ENCODE results near the gene ALDH6A1.

The ALDH6A1 gene

DNA sequence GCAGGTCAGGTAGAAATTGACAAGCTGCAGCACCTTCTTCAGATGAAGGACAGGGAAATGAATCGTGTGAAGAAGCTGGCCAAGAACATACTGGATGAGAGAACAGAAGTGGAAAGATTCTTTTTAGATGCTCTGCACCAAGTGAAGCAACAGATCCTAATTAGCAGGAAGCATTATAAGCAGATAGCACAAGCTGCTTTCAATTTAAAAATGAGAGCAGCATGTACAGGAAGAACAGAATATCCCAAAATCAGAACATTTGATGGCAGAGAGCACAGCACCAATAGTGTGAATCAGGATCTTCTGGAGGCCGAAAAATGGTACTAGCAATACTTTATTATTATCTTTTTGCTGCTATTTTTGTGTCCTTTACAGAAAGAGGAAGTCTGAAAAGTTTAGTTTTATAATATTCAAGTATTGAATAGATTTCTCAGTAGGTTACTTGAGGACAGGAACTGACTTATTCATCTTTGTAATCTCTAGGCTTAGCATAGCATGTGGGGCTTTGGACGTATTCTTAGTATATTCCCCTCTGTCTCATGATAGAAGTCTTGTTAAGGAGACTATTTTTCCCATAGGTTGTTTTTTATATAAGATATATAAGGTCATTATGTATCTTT, 34.3 kb downstream of the ALDH6A1 start:
- DNase-seq (ENCODE audit: low spot score), result no peak

DNA sequence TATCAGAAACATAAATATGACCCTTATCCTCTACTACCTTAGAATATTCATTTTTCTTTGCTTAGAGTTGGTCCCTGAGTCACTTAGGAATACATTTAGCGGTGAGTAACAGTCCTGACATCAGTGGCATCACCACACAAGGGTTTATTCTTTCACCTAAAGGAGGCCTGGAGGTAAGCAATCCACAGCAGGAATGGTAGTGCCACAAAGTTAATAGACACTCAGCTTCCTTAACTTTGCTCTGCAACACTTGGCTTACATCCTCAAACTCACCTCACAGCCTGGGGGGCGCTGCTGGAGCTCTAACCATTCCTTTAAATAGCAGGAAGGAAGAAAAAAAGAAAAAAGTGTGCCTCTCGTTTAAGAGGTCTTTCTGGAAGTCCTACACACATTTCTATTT, 36.0 kb downstream of the ALDH6A1 start:
- no peak for DNase-seq (ENCODE audit: low spot score)

DNA sequence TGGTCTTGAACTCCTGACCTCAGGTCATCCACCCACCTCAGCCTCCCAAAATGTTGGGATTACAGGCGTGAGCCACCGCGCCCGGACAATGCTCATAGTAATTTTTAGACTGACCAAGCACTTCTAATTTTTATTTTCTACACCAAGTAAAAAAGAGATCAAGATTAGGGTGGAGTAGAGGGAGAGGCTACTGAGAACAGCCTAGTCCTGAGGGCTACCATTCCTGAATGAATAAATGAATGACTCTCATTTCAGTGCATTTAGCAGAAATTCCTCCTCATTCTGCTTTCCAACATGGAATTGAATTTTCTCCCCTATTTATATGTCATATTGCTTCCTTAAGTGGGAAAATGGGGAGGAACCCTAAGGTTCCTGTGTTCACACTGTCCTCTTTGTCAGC, 38.7 kb downstream of the ALDH6A1 start:
- no peak for DNase-seq (ENCODE audit: low spot score)

DNA sequence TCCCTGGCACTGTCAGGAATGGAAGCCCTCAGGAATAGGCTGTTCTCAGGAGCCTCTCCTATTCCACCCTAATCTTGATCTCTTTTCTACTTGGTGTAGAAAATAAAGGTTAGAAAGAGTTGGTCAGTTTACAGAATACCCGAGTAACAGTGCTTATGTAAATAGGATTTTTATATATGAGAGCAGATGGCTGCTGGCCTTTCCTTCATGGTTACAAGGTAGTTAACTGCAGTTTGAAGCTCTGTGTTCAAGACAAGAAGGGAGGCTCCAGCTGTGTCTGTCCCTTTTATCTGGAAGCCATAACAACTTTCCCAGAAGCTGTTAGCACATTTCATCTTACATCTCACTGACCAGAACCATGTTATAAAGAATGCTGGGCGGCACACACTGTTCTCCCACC, 42.0 kb downstream of the ALDH6A1 start:
- DNase-seq (ENCODE audit: low spot score), result no peak

DNA sequence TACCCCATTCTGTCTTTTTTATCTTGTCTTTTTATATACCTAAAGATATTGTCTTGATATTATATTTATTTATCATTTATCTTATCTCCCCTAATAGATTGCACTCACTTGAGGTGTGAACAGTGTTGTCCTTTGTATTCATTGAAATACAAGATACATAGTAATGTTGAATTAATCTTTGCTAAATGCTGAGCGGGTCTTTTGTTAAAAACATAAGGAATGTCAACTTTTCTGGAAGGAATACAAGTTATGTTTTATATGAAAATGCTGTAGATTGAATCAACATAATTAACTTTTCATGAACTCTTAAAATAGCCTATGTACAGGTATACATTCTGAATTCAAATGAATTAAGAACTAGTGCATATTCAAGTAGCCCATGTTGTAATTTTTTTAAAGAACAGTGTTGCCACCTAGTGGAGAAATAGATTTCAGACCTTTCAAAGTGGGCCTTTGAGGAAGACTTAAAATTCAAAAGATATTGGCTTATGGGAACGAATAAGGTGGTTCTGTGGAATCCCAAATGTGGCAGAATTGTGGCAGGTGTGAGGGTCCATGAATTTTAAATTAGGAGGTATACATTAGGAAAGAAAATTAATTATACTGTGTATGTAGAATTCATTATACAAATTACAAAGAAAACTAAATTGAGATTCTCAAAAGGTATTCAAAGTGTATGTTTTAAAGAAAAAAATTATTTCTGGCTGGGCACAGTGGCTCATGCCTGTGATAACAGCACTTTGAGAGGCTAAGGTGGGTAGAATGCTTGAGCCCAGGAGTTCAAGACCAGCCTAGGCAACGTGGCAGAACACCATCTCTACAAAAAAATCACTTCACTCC, 46.0 kb downstream of the ALDH6A1 start:
- DNase-seq (ENCODE audit: low spot score), result no peak

DNA sequence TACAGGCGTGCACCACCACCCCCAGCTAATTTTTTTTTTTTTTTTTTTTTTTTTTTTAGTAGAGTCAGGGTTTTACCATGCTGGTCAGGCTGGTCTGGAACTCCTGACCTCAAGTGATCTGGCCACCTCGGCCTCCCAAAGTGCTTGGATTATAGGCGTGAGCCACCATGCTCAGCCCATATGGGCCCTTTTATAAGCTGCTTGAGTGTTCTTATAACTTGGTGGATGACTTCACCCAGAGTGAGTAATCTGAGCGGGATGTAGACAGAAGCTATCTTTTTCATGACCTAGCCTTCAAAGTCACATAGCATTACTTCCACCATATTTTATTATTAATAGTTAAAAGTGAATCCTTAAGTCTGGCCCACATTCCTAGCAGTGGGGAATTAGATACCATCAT, 48.7 kb downstream of the ALDH6A1 start:
- DNase-seq (ENCODE audit: low spot score), result no peak

DNA sequence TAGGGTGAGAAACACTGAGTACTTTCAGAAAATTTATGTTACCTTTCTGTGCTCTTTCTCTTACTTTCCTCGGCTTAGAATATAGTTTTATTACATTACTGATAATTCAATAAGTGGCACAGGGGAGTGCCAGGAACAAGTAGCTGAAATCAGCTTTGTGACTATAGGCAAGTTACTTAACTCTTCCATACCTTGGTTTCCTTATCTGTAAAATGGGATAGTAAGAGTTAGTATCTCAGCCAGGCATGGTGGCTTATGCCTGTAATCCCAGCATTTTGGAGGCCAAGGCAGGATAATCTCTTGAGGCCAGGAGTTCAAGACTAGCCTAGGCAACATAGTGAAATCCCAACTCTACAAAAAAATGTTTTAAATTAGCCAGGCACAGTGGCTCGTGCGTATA, 49.7 kb downstream of the ALDH6A1 start:
- DNase-seq (ENCODE audit: low spot score), result no peak

DNA sequence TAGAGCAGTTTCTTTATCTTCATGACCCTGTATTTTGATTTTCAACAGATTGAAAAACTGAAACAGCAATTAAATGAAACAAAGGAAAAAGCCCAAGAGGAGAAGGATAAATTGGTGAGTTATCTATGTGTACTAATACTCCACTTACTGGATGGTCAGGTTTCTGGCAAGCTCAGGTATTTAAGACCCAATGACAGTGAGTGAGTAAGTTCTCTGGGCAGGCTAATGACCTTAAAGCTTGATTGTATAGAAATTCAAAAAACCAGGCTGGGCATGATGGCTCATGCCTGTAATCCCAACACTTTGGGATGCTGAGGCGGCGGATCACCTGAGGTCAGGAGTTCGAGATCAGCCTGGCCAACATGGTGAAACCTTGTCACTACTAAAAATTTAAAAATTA, 55.1 kb downstream of the ALDH6A1 start:
- no peak for DNase-seq (ENCODE audit: low spot score)

DNA sequence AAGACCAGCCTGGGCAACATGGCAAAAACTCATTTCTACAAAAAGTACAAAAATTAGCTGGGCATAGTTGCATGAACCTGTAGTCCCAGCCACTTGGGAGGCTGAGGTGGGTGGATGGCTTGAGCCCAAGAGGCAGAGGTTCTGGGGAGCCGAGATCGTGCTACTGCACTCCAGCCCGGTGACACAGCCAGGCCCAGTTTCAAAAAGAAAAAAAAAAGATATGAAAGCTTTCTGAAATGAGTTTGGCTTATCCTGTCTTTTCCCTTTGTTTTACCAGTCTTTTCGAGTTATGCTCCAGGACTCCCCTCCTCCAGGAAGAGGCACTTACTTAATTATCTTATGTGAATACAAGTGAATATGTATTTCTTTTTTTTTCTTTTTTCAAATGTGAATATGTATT, 61.9 kb downstream of the ALDH6A1 start:
- DNase-seq (ENCODE audit: low spot score), result no peak

DNA sequence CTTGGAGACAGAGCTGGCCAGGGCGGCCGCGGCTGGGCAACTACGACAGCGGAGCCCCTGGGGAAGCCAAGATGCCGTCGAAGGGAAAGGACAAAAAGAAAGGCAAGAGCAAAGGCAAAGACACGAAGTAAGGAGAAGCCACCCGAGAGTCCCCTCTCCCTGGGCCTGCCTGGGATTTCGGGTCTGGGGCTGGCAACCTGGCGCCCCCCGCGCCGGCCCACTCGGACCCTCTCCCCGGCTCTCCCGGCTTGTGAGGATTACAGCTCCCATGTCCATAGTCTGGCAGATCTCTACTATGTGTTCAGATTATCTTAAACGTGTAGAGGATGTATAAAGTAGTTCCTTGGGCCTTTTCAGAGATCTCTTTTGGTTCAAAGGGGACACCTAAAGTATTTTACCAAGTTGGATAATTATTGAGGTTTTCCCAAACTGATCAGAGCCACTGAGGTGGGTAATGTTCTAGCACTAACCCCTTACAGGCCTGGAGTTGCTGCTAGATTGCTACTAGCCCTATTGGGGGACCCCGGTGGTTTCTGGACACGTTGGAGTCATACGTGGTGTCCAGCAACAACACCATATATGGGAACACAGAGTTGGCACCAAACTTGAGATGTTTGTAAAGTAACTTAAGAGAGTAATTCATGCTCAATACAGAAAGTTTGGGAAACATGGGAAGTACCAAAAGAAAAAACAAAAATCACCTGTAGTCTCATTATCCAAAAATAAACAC, 64.7 kb downstream of the ALDH6A1 start:
- no peak for DNase-seq (ENCODE audit: low spot score)

DNA sequence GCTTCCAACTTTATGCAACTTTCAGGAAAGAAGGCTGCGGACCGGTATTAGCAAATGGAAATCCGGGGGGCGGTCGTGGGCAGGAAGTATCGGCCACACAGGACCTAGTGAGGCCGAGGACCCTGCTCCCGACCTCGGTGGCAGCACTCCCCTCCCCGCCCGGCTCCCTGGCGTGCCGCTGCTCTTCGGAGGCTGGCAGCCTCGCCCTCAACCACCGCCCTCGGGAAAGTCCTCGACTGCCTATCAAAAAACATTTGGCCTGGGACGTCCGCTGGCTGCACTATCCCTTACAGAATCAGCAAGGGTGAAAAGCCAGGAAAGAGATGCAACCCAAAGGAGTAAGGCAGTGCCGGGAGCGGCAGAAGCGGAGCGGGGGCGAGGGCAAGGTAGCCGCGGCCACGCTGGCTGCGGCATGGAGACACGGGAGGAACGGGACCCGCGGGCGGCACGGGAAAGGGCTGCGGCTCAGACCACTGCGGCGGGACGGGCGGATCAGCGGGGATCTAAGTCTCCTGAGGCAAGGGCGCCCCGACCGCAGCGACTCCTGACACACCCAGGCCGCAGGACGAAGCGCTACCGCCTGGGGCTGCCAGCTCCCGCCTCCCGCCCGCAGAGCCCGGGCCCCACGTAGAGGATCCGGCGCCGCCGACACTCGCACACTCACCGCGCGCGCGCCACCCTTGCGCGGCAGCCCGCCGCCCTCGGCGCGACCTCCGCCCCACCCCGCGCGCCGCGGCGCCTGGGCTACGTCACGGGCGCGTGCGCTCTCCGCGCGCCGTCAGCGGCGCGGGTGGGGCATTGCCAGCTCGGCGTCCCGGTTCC, 65.5 kb downstream of the ALDH6A1 start, which contains the start of the genes BBOF1 and ENTPD5:
BBOF1 (plus strand) TSS at position 764 of the 822 bp plus-strand sequence. CDS start 130 bp downstream, outside the sequence.
ENTPD5 (minus strand) TSS at position 703 of the 822 bp plus-strand sequence. CDS start 31,186 bp downstream, outside the sequence.
- DNase-seq (ENCODE audit: low spot score), result peak; percentile 88

DNA sequence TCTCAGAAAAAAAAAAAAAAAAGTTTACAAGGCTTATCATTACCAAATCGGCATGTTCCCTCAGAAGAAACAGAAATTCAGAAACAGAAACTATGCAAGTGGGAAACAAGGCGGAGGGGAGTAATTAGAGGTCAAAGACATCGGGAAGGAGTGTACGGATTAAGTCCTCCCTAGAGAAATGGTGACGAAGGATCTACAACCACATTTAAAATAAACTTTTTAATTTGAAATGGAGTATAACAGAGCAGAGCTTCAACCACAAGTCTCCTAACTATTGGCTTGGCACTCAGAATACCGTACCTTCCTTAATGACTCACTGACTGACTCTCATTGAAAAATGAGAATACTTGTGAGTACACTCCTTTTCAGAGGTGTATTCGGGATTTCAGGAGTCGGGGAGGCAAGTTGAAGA, 66.1 kb downstream of the ALDH6A1 start:
- DNase-seq (ENCODE audit: low spot score), result no peak

DNA sequence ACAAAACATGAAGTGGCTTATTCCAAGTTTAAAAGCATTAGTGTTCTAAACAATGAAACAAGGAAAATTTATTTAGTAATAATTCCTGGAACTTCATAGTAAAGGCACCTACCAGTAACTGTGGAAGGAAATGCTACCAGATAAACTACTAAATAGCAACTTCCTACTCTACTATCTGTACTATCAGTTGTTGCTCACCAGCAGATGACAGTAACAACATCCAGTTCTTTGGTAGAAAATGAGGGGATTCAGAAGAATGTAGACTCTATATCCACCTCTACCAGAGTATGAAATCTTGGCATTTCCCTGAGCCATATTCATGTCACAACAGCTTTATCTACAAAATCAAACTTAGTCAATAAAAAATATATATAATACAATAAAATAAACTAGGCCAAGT, 68.3 kb downstream of the ALDH6A1 start:
- no peak for DNase-seq (ENCODE audit: low spot score)

DNA sequence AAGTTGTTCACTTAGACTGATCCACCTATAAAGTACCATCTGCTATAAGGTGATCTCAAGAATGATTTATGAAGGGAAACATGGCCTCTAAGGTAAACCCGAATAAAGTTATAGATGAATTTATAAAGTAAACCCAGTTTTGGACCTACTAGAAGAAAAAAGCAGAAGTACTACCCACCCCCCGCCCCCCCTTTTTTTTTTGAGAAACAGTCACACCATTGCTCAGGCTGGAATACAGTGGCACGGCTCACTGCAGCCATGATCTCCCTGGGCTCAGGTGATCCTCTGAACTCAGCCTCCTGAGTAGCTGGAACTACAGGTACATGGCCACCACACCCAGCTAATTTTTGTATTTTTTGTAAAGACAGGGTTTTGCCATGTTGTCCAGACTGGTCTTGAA, 69.1 kb downstream of the ALDH6A1 start:
- no peak for DNase-seq (ENCODE audit: low spot score)

DNA sequence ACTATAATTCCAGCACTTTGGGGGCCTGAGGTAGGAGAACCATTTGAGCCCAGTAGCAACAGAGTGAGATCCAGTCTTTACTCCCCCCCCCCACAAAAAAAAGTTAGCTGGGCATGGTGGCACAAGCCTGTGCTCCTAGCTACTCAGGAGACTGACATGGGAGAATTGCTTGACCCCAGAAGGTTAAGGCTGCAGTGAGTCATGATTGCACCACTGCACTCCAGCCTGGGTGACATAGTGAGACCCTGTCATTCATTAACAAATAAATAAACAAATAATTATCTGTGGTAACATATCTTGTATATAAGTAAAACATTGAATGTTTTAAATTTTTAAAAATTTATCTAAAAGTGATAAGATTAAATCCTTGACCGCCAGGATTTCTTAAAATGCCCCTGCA, 70.0 kb downstream of the ALDH6A1 start:
- no peak for DNase-seq (ENCODE audit: low spot score)

DNA sequence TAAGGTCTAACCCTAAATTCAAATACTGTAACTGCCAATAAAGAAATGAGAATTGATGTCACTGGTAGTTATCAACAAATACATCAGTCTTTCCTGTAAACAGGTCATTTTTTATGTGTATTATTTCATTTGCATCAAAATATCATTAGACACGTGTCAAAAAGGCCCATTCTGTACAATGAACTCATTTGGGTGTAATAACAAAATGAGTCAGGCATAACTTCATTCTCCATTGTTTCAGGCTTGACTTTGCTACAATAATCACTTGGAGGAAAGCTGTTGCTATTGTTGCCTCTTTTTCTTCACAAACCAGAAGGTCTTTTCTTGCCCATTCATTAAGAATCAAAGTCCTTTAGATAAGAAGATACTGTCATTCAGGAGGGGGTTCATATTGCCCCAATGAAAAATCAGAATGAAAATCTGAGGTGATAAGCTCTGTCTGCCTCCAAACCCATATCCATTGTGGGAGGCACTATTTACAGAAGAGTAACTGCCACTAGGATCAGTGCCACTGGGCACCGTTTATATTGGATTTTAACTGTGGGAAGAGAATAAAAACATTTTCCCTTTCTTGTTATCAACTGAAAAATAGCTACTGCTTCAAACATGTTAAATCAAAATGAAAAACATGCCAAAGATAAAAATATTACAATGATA, 75.3 kb downstream of the ALDH6A1 start:
- DNase-seq (ENCODE audit: low spot score), result no peak
